ENCODE measurements around the gene CDCA7L.

DNA sequence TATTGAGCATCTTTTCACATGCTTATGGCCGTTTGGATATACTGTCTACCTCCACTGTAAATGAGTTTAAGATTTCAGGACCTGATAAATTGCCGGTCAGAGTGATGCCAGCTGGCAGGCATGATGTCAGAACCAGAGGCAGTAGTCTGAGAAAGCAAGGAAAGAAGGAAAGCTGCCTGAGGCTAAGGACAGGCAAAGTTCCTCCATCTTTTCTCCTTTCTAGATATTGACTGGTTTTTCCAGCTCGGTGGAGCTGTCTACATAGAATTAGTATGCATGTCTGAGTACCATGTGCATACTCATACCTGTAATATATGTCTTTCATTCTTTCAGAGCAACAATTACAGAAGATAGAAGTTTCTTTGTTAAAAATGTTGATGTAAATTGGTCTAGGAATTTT, 52.3 kb downstream of the CDCA7L start:
- TF ChIP-seq POLR2A (IDR thresholded peaks at IDR 0.05; ENCODE audit: low read depth, low read length) (no peak), TAF1 (IDR thresholded peaks at IDR 0.05; ENCODE audit: low read depth, low read length) (no peak), PAX5 (IDR thresholded peaks at IDR 0.05; ENCODE audit: insufficient read depth, low read length, severe bottlenecking) (no peak), POU2F2 (IDR thresholded peaks at IDR 0.05; ENCODE audit: low read depth, low read length) (no peak), POLR2AphosphoS5 (IDR thresholded peaks at IDR 0.05; ENCODE audit: low read depth, low read length) (no peak), SPI1 (IDR thresholded peaks at IDR 0.05; ENCODE audit: low read depth, low read length) (no peak)
